Hematopoietic multipotent progenitor cell treated with erythropoietin and hydrocortisone succinate and interleukin-3 and kit ligand, for 8 days (in vitro differentiated cells): Measurements from ENCODE around the gene WWOX.

ENCODE experiments used
- DNase-seq: peaks from one replicate; pipeline ENCODE4 v3.0.0-alpha.2; 2015

The WWOX gene

DNA sequence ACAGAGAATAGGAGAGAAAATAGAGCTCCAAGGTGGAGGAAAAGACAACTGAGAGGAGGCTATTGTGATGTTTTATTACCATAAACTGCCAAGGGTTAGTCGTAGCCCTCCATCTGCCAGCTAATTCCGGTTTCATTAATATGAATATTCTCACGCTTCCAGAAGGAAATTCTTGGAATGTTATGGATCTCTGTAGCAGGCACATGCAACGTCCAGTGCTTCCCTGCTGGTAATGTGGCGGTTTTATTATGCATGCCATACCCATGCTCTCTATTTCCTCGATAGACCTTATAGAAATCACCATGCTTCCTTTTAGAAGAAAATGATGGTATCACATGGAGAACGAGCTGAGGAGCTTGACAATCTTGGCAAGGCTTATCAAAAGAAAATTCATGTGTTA is 1037.5 kb downstream of the WWOX start:
- DNase-seq = no peak

DNA sequence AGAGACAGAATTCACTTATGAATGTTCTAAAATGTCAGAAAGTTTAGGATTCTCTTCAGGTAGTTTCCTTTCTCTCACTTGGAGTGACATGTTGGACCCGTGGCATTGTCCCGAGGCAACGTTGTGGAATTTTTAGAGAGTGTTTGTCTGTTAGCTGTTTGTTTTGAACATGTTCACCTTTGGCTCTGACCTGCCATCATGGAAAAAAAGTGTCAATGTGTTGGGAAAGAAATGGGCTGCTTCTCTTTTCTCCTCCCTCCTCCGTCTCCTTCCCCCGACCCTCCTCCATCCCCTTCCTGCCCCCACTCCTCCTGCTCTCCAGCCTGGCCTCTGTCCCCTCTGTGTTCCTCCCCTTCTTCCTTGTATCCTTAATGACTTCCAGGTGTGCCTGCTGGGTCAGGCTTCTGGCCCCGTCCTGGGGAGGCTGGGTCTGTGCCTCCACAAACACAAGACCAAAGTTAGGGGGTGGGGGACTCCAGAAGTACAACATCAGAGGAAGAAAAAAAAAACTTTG is 1038.0 kb downstream of the WWOX start:
- no peak for DNase-seq

GRCh38 chr16:79139799-79140198 is 1040.3 kb downstream of the WWOX start:
- DNase-seq = no peak

- DNase-seq = no peak
Observed at GRCh38 chr16:79143026-79143425, 1043.6 kb downstream of the WWOX start.

DNA sequence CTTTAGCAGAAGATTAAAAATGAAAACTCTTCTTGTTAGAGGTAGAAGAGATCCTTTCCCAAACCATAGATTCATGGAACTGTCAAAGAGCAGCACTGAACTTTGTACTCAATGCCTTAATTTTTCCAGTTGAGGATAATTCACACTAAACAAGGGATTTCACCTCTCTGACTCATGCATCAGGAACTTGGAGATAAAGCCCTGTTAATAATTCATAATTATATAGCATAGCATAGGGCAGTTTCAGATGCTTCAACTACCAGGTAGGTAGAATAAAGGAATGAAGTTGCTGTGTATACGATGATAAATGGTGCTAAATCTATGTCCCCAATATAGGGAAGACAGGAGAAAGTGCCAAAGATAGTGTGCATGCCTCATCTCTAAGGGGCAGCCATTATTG is 1050.7 kb downstream of the WWOX start:
- DNase-seq = no peak

DNA sequence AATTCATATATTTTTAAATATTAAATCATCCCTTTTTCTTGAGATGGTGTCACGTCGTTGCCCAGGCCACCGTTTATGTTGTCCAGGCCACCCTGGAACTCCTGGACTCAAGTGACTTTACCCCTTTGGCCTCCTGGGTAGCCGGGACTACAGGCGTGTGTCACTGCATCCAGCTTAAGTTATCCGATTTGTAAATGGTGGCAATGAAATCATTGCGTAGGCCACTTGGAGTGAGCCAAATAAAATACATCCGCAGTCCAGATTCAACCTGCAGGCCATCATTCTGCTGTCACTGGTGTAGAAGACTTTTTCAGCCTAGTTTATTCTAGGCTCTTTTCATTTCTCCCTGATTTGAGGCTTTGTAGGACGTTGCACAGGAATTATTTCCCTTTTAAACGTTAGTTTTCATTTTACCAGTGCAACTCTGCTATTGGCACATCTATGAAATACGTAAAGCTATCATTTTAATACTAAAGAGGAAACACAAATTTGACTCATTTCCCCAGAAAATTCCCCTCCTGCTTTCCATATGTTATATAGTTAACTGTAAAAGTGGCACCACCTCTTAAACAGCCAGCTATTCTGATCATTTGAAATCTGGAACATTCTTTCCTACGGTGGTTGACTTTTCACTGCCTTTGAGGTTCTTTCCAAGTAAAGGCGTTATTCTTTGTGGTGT is 1051.3 kb downstream of the WWOX start:
- DNase-seq = no peak

DNA sequence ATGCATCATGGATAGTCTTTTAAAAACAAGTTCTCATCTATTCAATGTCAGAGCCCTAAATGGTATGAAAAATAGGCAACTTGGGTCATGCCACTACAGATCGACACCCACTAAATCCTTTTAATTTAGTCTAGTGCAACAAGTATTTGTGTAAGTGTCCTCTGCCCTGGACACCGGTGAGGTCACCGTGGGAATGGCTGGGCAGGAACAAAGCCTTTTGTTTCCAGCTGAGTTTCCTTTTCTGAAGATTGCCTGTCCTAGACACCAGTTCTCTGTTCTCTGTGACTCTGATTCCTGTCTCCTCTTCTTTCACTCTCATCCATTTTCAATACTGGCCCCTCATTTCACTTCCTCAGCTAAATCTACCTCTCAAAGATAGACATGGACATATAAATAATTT is 1054.6 kb downstream of the WWOX start:
- no peak for DNase-seq

- DNase-seq = no peak
Observed at GRCh38 chr16:79155471-79155870, 1056.0 kb downstream of the WWOX start.

- DNase-seq = no peak
Observed at GRCh38 chr16:79155904-79156303, 1056.5 kb downstream of the WWOX start.

- no peak for DNase-seq
Observed at GRCh38 chr16:79156761-79157160, 1057.3 kb downstream of the WWOX start.

- no peak for DNase-seq
Observed at GRCh38 chr16:79158337-79158736, 1058.9 kb downstream of the WWOX start.

DNA sequence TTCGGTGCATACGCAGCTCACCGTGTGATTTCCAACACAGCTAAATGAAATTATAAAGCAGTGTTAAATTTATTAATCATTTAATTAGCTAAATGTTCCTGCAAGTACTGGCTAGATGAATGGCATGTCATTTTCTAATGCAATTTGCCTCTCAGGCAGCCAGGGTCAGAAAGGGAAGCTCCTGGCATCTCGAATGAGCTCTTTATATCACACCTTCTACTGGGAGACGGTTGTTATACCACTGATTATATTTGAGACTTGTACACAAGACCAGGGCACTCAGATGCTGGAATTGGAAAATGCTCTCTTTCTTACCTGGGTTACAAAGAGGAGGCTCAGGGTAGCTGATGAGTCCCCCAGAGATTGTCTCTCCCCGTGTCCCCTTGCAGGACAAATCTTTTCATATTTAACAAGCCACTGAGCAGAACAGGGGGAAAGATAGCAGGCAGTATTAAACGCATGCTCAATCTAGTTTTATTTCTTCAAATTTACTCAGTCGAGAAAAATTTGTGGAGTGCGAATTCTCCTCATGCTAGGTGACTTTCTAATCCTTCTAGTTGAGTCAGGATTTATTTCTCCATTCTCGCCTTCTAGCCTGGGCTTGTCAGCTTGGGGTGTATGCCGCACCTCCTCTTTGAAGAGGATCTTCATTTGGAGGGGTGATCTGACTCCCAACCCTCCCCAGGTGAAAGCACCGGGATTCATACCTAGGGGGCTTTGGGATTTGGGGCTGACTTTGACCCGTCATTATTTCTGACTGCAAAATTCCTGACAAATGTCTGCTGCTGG is 1060.0 kb downstream of the WWOX start:
- DNase-seq = no peak

DNA sequence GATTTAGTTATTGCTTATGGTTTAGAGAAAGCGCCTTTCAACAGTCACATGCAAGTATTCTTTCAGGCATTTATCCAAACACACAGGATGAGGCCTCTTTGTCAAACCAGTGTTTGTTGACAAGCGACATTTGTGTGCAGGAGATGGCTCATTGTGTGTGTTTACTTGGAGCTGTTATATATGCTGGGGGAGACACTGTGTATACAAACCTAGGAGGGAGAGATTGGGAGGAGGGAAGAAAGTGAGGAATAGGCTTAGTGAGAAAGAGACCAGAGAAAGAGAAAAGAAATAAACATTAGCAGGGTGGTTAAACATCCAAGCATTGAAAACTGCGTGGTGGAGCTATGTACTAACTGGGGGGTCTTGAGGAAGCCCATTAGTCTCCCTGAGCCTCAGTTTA is 1063.5 kb downstream of the WWOX start:
- DNase-seq = no peak

DNA sequence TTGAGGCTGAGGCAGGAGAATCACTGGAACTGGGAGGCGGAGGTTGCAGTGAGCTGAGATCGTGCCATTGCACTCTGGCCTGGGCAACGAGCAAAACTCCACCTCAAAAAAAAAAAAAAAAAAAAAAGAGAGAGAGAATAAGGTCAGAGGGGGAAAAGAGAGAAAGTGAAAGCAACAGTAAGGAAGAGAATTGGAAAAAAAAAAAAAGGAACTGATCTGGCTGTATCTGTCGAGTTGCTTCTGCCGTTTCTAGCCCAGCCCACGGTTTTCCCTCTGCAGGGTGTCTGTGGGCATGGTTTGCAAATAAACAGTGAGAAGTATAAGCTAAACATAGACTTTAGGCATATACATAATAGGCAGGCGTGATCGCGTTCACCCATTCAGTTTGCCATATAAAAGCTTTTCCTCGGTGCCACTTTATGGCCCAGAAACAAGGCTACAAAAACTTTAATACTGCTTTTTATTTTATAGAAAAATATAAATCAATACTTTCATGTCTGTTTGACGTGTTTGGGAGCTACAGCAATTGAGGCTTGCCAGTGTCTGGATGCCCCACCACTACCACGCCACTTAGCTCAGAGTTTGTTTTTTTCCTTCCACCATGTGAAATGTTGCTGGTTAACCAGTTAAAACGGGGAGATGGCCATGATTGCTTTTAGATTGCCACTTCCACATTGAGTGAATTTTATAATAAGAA is 1064.4 kb downstream of the WWOX start:
- peak; percentile 3 for DNase-seq

DNA sequence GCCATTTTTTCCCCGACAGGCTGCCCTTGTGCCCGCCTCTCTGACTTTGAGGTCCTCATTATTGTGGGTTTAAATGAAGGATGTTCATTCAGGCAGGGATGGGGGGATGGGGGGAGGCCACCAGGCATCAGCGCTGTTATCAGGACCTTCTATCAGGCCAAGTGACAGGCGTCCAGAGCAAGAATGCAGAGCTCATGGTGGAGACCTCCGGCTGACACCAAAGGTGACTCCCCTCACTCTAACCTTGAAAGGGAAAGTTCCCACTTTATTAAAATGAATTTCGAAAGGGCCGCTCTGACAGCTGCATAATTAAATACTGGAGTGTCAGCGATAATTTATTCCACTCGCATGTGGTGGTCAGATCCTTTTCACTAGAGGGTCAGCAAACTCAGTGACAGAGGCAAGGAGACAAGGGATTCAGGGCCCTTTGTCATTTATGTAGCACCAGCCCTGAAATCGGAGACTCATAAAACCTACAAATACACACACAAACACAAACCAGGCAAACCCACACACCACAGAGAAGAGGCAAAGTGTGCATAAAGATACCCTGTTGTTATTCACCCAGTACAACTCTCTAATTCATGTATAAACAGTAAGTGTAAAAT is 1065.0 kb downstream of the WWOX start:
- DNase-seq = no peak

- DNase-seq = no peak
Observed at GRCh38 chr16:79165079-79165478, 1065.6 kb downstream of the WWOX start.

GRCh38 chr16:79165506-79165905 is 1066.1 kb downstream of the WWOX start:
- no peak for DNase-seq

- no peak for DNase-seq
Observed at GRCh38 chr16:79167893-79168292, 1068.4 kb downstream of the WWOX start.

GRCh38 chr16:79168321-79168720 is 1068.9 kb downstream of the WWOX start:
- DNase-seq = no peak

DNA sequence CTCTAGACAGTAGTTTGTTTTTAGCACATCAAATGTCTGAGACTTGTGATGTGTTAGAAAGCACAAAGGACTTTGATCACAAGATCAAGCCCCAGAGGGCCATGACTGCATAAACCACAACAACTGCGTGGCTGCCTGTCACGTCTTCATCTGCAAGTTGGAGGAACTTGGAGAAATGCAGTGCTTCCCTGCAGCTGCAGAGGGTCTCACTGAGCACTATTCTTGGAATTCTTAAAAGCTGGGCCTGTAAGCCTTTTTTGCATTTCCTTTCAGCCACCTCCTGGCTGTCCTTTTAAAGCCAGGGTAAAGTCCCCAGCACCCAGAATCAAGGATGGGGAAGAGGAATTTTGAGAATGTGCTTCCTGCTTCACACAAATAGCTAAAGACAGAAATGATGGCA is 1069.8 kb downstream of the WWOX start:
- no peak for DNase-seq

- DNase-seq = no peak
Observed at GRCh38 chr16:79170555-79171246, 1071.2 kb downstream of the WWOX start.

- DNase-seq = no peak
Observed at GRCh38 chr16:79171504-79171903, 1072.0 kb downstream of the WWOX start.
